Measurements from ENCODE around the gene IGFBP1. TPM values are rescaled to one million over a fixed set of nuclear protein-coding genes. Genes with fewer than 3 reads are reported as not detected.
"Not testable (repeated sequence)": the region's sequence is repeated elsewhere in the genome, so short reads cannot be mapped to it uniquely, and the experiment has no call there.

The IGFBP1 gene
- total RNA-seq, result not detected in 2 replicates

GRCh38 chr7:45888185-45888992 is at the start of gene IGFBP1:
Gene IGFBP1 (plus strand): TSS chr7:45888488. CDS start chr7:45888653, 165 bp downstream.
- Mint-ChIP-seq H3K27me3 (peaks cover 47% of the 10 kb centered on the region), H3K4me3 (no peak within 1 kb of the TSS), H3K9me3 (no peaks in the 10 kb centered on the region), H3K4me1 (no peaks in the 10 kb centered on the region), H3K36me3 (ENCODE audit: low read depth) (no peaks in the 10 kb centered on the region), H3K27ac (no peak within 1 kb of the TSS)
- intact Hi-C loops (cut with micrococcal nuclease), result no loop called here
- no peak for DNase-seq

DNA sequence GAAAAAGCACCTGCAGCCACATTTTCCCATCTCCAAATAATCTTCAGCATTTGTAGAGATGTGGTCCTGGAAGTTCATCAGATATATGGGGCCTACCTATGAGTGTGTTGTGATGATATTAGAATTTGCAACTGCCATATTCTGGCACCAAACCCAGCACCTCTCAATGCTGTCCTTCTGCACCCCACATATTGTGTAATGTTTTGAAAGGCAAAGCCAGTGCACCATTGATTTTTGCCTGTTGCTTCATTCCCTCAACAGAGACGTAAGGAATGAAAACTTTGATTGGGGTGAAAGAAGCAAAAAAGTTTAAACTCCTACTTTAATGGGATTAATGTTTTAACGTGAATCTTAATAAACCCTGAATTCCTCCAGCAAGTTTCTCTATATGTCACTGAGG is 49.4 kb upstream of the IGFBP1 start:
- H3K27ac Mint-ChIP-seq; H3K36me3 Mint-ChIP-seq (ENCODE audit: low read depth); intact Hi-C loops (cut with micrococcal nuclease); H3K4me1 Mint-ChIP-seq; H3K4me3 Mint-ChIP-seq; DNase-seq; H3K27me3 Mint-ChIP-seq; H3K9me3 Mint-ChIP-seq: not testable (repeated sequence)

- H3K9me3 Mint-ChIP-seq; intact Hi-C loops (cut with micrococcal nuclease); H3K4me3 Mint-ChIP-seq: not testable (repeated sequence)
These were observed 46.2 kb upstream of the IGFBP1 start for GRCh38 chr7:45841926-45842717.

GRCh38 chr7:45846536-45846935 is 41.8 kb upstream of the IGFBP1 start:
- H3K4me1 Mint-ChIP-seq; H3K27me3 Mint-ChIP-seq; H3K27ac Mint-ChIP-seq; H3K36me3 Mint-ChIP-seq (ENCODE audit: low read depth); H3K4me3 Mint-ChIP-seq; DNase-seq; H3K9me3 Mint-ChIP-seq; intact Hi-C loops (cut with micrococcal nuclease): not testable (repeated sequence)

More at GRCh38 chr7:45841926-45842717, 46.2 kb upstream of the IGFBP1 start:
- not testable (repeated sequence) for DNase-seq; H3K4me1 Mint-ChIP-seq; H3K36me3 Mint-ChIP-seq (ENCODE audit: low read depth); H3K27me3 Mint-ChIP-seq; H3K27ac Mint-ChIP-seq

- intact Hi-C loops (cut with micrococcal nuclease); H3K27ac Mint-ChIP-seq; H3K9me3 Mint-ChIP-seq: not testable (repeated sequence)
These were observed 39.6 kb upstream of the IGFBP1 start for GRCh38 chr7:45848734-45849133.

DNA sequence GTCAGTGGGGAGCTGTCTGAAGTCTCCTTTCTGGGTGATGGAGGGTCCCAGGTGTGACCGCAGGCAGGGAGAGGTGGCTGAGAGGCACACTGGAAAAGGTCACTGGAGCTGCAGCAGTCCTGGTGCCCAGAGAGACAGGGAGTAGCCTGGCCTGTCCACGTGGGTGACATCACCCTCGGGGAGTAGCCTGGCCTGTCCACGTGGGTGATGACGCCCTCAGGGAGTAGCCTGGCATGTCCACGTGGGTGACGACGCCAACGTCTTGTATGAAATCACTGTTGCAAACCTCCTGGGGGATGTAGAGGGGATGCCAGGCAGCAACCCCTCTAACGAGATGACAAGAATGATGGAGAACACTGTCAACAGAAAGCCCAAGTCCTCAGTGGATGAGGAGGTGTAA is 35.3 kb upstream of the IGFBP1 start:
- not testable (repeated sequence) for H3K36me3 Mint-ChIP-seq (ENCODE audit: low read depth); H3K4me1 Mint-ChIP-seq; DNase-seq; H3K4me3 Mint-ChIP-seq; H3K27ac Mint-ChIP-seq; H3K27me3 Mint-ChIP-seq; H3K9me3 Mint-ChIP-seq
- intact Hi-C loops (cut with micrococcal nuclease), result loop anchor here (5.0 kb wide), 1 partner anchor 596 kb away; no protein-coding TSS in a partner anchor

More at GRCh38 chr7:45848734-45849133, 39.6 kb upstream of the IGFBP1 start:
- not testable (repeated sequence) for H3K36me3 Mint-ChIP-seq (ENCODE audit: low read depth); H3K4me3 Mint-ChIP-seq; DNase-seq; H3K4me1 Mint-ChIP-seq; H3K27me3 Mint-ChIP-seq

- not testable (repeated sequence) for DNase-seq; H3K36me3 Mint-ChIP-seq (ENCODE audit: low read depth); H3K27ac Mint-ChIP-seq; H3K4me3 Mint-ChIP-seq; H3K4me1 Mint-ChIP-seq; H3K27me3 Mint-ChIP-seq; H3K9me3 Mint-ChIP-seq
- intact Hi-C loops (cut with micrococcal nuclease), result loop anchor here (5.0 kb wide), 1 partner anchor 596 kb away; no protein-coding TSS in a partner anchor
These were observed 34.8 kb upstream of the IGFBP1 start for GRCh38 chr7:45853491-45853890.

DNA sequence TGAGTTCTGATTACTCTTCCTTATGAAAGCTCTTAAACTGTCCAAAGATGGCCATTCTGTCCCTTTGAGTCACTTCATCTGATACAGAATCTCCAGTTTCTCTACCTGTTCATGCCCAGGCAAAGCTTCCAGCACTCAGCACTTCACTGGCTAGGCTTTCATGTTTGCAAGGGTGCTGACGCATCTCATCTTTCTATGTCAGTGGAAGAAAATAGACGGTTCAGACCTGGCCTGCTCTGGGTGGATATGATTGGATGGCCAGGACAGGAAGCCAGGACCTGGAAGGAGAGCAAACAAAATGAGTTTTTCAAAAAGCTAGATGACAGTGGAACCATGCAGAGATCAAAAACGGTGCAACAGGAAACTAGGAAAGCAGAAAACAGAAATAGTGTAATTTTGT is 32.6 kb upstream of the IGFBP1 start:
- H3K27ac Mint-ChIP-seq; DNase-seq; intact Hi-C loops (cut with micrococcal nuclease); H3K9me3 Mint-ChIP-seq; H3K4me3 Mint-ChIP-seq; H3K27me3 Mint-ChIP-seq; H3K4me1 Mint-ChIP-seq; H3K36me3 Mint-ChIP-seq (ENCODE audit: low read depth): not testable (repeated sequence)

GRCh38 chr7:45856888-45857287 is 31.4 kb upstream of the IGFBP1 start:
- intact Hi-C loops (cut with micrococcal nuclease); H3K36me3 Mint-ChIP-seq (ENCODE audit: low read depth); H3K4me1 Mint-ChIP-seq; H3K27ac Mint-ChIP-seq; H3K9me3 Mint-ChIP-seq; H3K4me3 Mint-ChIP-seq; DNase-seq: not testable (repeated sequence)
- peaks cover 11% of the 10 kb centered on the region for H3K27me3 Mint-ChIP-seq

DNA sequence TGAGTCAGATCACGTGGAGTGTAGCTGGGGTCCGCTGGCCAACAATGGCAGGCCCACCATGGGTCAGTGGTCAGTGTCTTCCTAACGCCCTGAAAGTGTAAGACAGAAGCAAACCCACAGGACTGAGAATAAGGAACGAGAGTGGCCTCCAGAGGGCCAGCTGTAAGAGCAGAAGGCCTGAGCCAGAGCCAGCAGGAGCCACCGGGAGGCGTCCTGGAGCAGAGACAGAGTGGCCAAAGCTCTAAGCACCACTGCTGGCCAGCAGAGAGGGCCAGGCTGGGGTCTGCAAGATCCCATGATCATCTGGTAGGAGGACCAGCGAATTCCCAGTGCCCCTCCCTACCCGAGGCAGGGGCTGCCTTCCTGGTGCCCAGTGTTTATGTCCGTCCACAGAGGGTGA is 24.6 kb upstream of the IGFBP1 start:
- Mint-ChIP-seq H3K4me3 (no peak overlapping the region), H3K27me3 (peaks cover 5% of the 10 kb centered on the region), H3K36me3 (ENCODE audit: low read depth) (no peaks in the 10 kb centered on the region), H3K9me3 (no peaks in the 10 kb centered on the region), H3K27ac (no peak overlapping the region), H3K4me1 (no peaks in the 10 kb centered on the region)
- intact Hi-C loops (cut with micrococcal nuclease), result no loop called here
- DNase-seq, result no peak

GRCh38 chr7:45865594-45866410 is 22.5 kb upstream of the IGFBP1 start:
- Mint-ChIP-seq H3K36me3 (ENCODE audit: low read depth) (no peaks in the 10 kb centered on the region), H3K4me1 (no peaks in the 10 kb centered on the region), H3K9me3 (no peaks in the 10 kb centered on the region), H3K4me3 (no peak overlapping the region), H3K27me3 (peaks cover 2% of the 10 kb centered on the region), H3K27ac (no peak overlapping the region)
- intact Hi-C loops (cut with micrococcal nuclease), result no loop called here
- DNase-seq, result no peak

DNA sequence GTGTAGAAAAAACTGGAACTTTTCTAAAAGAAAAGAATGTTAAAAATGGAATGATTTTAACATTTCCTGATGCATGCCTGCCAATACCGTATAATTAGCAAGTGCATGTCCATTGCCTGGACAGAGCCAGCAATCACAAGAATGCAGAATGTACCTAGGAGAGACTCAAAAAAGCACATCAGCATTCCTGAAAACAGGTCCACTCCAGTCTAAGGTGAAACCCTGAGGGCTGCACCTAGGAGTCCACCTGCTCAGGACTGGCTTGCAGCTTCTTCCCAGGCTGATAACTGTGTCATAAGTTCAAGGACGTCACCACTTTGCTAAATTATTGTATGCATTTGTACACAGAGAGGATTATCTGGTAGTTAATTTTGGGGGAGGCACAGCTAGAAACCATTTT is 20.8 kb upstream of the IGFBP1 start:
- Mint-ChIP-seq H3K9me3 (no peaks in the 10 kb centered on the region), H3K36me3 (ENCODE audit: low read depth) (no peaks in the 10 kb centered on the region), H3K4me3 (no peak overlapping the region), H3K27ac (no peak overlapping the region), H3K27me3 (no peaks in the 10 kb centered on the region), H3K4me1 (no peaks in the 10 kb centered on the region)
- no peak for DNase-seq
- intact Hi-C loops (cut with micrococcal nuclease), result no loop called here

DNA sequence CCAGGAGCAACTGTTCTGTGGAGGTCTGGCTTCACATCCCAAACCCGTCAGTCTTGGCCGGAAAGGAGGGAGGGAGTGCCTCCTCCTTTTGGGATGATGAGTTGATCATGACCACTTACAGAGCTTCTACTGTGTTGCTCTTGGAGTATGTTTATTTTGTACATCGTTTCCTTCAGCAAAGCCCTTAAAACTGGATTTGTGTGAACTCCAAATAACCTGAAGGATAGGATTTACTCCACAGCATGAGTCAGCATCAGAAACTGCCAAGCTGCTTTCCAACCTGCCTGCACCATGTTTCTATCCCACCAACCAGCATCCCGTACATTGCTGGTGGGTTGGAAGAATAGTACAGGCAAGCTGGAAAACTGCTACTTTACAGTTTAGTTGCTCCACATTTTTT is 18.9 kb upstream of the IGFBP1 start:
- intact Hi-C loops (cut with micrococcal nuclease), result no loop called here

More for the DNA sequence above, 18.9 kb upstream of the IGFBP1 start:
- Mint-ChIP-seq H3K36me3 (ENCODE audit: low read depth) (no peaks in the 10 kb centered on the region), H3K27me3 (no peaks in the 10 kb centered on the region), H3K4me3 (no peak overlapping the region), H3K9me3 (no peaks in the 10 kb centered on the region), H3K27ac (no peak overlapping the region), H3K4me1 (no peaks in the 10 kb centered on the region)
- DNase-seq, result no peak
